Right atrium auricular region (tissue), 2 donors: ENCODE results near the gene RNPEPL1. TPM values are rescaled to one million over a fixed set of nuclear protein-coding genes. Genes with fewer than 3 reads are reported as not detected.
"Not testable (repeated sequence)": the region's sequence is repeated elsewhere in the genome, so short reads cannot be mapped to it uniquely, and the experiment has no call there.

Source experiments
- DNase-seq: peaks from one replicate; pipeline ENCODE4 v3.0.0-alpha.2; 2019; ENCODE audit warnings: low spot score
- H3K27ac ChIP-seq, 2 donors: fragments of 200-600 bp; sonication (generic); 1 replicate in 1 of 2; 2 replicates in 1 of 2; pipeline ENCODE4 v1.5.1; 2016 to 2019
- H3K27me3 ChIP-seq, 2 donors: fragments of 200-600 bp; sonication (generic); one replicate each; pipeline versions ENCODE4 v1.5.1 to v1.6.0; 2017 to 2019
- H3K36me3 ChIP-seq: fragments of 200-600 bp; sonication (generic); one replicate; pipeline ENCODE4 v1.5.1; 2016
- H3K4me1 ChIP-seq, 2 donors: fragments of 200-600 bp; sonication (generic); one replicate each; pipeline versions ENCODE4 v1.5.1 to v1.6.0; 2017 to 2019
- H3K4me3 ChIP-seq, 2 donors: fragments of 200-600 bp; sonication (generic); 1 replicate in 1 of 2; 2 replicates in 1 of 2; pipeline ENCODE4 v1.5.1; 2017 to 2019; ENCODE audit warnings: mild to moderate bottlenecking in 1 of 2, moderate library complexity in 1 of 2
- H3K9me3 ChIP-seq, 2 donors: fragments of 200-600 bp; sonication (generic); one replicate each; pipeline ENCODE4 v1.5.1; 2019
- CTCF ChIP-seq, 2 donors: fragments of 200-600 bp; sonication (generic); IDR thresholded peaks; one replicate each; pipeline ENCODE4 v1.5.1; 2019; ENCODE audit warnings: antibody characterized with exemption in 2 of 2
- total RNA-seq, 2 donors: library from RNA; depleted of rRNA; stranded (reverse); fragments of >200 nt; gene quantifications; one replicate each; pipeline ENCODE4 v1.1.0, GENCODE V29; 2016

RNPEPL1 gene
- total RNA-seq, 2 donors from 2014 or later: 62.0 to 76.3 TPM

GRCh38 chr2:240520974-240521350 lies 47.3 kb upstream of the RNPEPL1 start:
- Histone ChIP-seq H3K9me3 (no peaks in the 10 kb centered on the region), H3K4me3 (no peak overlapping the region), H3K4me1 (peaks cover 0 to 13% of the 10 kb centered on the region in 2 donors), H3K36me3 (peaks cover 9% of the 10 kb centered on the region), H3K27ac (no peak overlapping the region), H3K27me3 (no peaks in the 10 kb centered on the region)
- DNase-seq: no peak
- no peak for TF ChIP-seq CTCF (IDR thresholded peaks at IDR 0.05)

- not testable (repeated sequence) for H3K27me3 ChIP-seq, H3K4me3 ChIP-seq, H3K9me3 ChIP-seq, H3K36me3 ChIP-seq, H3K27ac ChIP-seq, DNase-seq
- peaks cover 0 to 13% of the 10 kb centered on the region in 2 donors for H3K4me1 ChIP-seq
These were observed 46.4 kb upstream of the RNPEPL1 start for GRCh38 chr2:240521885-240522284.

- Histone ChIP-seq H3K4me1 (peaks cover 0 to 13% of the 10 kb centered on the region in 2 donors), H3K27me3 (no peaks in the 10 kb centered on the region), H3K9me3 (no peaks in the 10 kb centered on the region), H3K4me3 (no peak overlapping the region), H3K27ac (no peak overlapping the region), H3K36me3 (peaks cover 9% of the 10 kb centered on the region)
- no peak for TF ChIP-seq CTCF (IDR thresholded peaks at IDR 0.05)
- no peak for DNase-seq
These were observed 45.9 kb upstream of the RNPEPL1 start for GRCh38 chr2:240522406-240522805.

- Histone ChIP-seq H3K27ac (no peak overlapping the region), H3K4me1 (peaks cover 0 to 13% of the 10 kb centered on the region in 2 donors), H3K27me3 (no peaks in the 10 kb centered on the region), H3K36me3 (peaks cover 9% of the 10 kb centered on the region), H3K4me3 (no peak overlapping the region), H3K9me3 (no peaks in the 10 kb centered on the region)
- TF ChIP-seq CTCF (IDR thresholded peaks at IDR 0.05): no peak
- no peak for DNase-seq
These were observed 44.6 kb upstream of the RNPEPL1 start for GRCh38 chr2:240523451-240524281.

GRCh38 chr2:240524963-240525718 lies 43.1 kb upstream of the RNPEPL1 start:
- no peaks in the 10 kb centered on the region for H3K27me3 ChIP-seq
- H3K36me3 ChIP-seq: peaks cover 9% of the 10 kb centered on the region
- no peak for TF ChIP-seq CTCF (IDR thresholded peaks at IDR 0.05)
- no peaks in the 10 kb centered on the region for H3K9me3 ChIP-seq
- no peak overlapping the region for H3K27ac ChIP-seq
- peaks cover 0 to 3% of the 10 kb centered on the region in 2 donors for H3K4me1 ChIP-seq
- H3K4me3 ChIP-seq: no peak overlapping the region
- DNase-seq: no peak

- Histone ChIP-seq H3K4me1 (no peaks in the 10 kb centered on the region), H3K36me3 (peaks cover 9% of the 10 kb centered on the region), H3K27me3 (no peaks in the 10 kb centered on the region), H3K9me3 (peaks cover 0 to 4% of the 10 kb centered on the region in 2 donors), H3K27ac (no peak overlapping the region), H3K4me3 (no peak overlapping the region)
- no peak for TF ChIP-seq CTCF (IDR thresholded peaks at IDR 0.05)
- no peak for DNase-seq
These were observed 42.5 kb upstream of the RNPEPL1 start for GRCh38 chr2:240525802-240526201.
